ENCODE measurements around the gene ATP1B3.

The ATP1B3 gene

DNA sequence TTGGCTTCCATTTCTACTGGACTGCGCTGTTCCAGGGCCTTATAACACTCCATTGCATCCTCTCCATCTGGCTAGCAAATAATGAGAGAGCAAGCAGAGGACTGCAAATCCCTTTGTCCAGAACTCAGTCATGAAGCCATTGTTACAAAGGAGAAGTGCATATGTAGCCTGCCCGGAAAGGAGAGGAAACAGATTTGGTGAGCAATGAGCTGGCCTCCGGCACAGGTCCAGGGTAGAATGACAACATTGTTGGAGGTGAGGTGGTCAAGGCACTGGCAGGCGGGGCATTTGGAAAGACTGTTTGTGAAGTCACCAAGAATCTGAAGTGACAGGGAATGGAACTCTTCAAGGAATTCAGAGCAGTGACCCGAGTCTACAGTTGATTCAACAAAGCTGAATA is 25.0 kb upstream of the ATP1B3 start:
- Mint-ChIP-seq H3K9me3 (no peaks in the 10 kb centered on the region), H3K36me3 (ENCODE audit: low read depth) (no peaks in the 10 kb centered on the region), H3K27ac (no peak overlapping the region), H3K4me1 (ENCODE audit: low read depth) (no peaks in the 10 kb centered on the region), H3K4me3 (no peak overlapping the region), H3K27me3 (ENCODE audit: low read depth) (peaks cover 5% of the 10 kb centered on the region)

DNA sequence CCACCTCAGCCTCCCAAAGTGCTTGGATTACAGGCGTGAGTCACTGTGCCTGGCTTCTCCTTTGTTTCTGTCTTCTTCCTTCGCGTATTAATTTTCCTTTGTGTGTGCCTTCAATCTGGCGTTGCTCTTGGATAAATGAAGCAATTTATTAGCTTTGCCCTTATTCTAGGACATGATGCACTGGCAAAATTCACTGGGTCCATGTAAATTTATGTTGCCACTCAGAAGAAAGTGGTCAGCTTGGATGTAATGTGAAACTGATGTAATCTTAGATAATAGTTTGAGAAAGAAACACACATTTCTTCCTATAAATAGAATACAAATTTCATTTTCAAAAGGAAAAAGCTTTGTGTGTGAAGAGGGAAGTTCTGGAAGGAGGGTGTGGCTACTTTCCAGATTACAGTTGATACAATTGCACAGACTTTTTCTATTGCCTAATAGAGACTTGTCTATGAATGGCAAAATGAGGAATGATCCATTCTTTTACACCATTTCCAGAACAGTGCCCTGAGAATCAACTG is 23.3 kb upstream of the ATP1B3 start:
- no peaks in the 10 kb centered on the region for H3K4me1 Mint-ChIP-seq (ENCODE audit: low read depth)
- no peaks in the 10 kb centered on the region for H3K36me3 Mint-ChIP-seq (ENCODE audit: low read depth)
- no peak overlapping the region for H3K27ac Mint-ChIP-seq
- no peaks in the 10 kb centered on the region for H3K9me3 Mint-ChIP-seq
- peaks cover 5% of the 10 kb centered on the region for H3K27me3 Mint-ChIP-seq (ENCODE audit: low read depth)
- H3K4me3 Mint-ChIP-seq: no peak overlapping the region

DNA sequence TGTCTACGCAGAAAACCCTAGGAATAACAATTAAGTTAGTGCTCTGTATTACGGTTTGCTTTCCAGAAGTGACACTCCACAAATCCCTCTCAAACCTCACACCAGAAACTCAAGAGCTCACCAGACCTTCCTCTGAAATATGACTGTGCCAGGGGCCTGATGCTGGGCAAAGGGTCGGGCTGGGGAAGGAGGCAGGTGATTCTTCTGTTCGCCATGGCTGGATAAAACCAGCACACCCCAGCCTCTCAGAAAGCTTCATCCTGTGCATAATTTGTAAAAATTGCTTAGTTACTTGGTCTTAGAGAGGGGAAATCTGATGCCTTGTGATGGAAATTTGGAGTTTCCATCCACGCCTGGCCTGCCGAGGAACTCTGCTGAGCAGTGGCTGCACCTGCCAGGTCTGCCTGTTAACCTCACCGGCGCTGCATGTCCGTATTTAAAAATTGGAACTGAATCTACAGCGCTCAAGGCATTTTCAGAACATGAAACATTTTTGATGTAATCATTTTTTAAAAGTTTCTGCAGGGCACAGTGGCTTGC is 22.7 kb upstream of the ATP1B3 start:
- Mint-ChIP-seq H3K9me3 (no peaks in the 10 kb centered on the region), H3K4me1 (ENCODE audit: low read depth) (no peaks in the 10 kb centered on the region), H3K4me3 (no peak overlapping the region), H3K36me3 (ENCODE audit: low read depth) (no peaks in the 10 kb centered on the region), H3K27me3 (ENCODE audit: low read depth) (peaks cover 5% of the 10 kb centered on the region), H3K27ac (no peak overlapping the region)

DNA sequence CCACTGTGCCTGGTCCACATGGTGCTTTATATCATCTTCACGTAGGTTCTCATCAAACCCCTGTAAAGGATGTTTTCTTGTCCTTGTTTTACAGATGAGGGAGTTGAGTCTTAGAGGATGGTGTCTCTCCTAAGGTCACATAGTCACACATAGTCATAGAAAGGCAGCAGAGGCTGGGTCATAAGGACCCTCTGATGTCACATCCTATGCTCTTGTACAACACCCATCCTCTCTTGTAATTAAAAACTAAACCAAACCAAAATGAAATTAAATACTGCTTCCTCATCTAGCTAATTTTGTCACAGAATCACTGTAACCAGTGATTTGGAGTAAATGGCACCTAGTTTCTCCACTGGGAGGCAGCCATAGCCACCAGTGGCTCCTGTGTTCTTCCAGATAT is 21.8 kb upstream of the ATP1B3 start:
- Mint-ChIP-seq H3K27ac (no peak overlapping the region), H3K27me3 (ENCODE audit: low read depth) (peaks cover under 1% of the 10 kb centered on the region), H3K9me3 (no peaks in the 10 kb centered on the region)

DNA sequence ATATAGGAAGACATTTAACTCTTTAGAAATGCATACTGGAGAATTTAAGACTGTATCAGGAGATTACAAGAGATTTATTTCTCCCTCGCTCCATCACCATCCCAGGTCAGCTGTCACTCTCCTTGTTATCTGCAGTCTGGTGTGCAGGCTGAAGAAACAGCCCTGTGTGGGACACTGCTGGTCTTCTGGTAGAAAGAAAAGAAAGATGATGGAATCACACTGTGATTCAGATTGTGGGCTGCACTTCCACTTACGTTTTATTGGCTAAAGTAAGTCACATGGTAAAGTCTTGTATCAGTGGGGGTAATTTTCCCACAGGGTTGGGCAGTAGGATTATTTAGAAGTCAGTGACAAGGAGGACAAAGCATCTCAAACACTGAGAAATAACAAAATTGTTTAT is 18.1 kb upstream of the ATP1B3 start:
- Mint-ChIP-seq H3K27me3 (ENCODE audit: low read depth) (no peaks in the 10 kb centered on the region), H3K9me3 (no peaks in the 10 kb centered on the region), H3K4me3 (no peak overlapping the region), H3K4me1 (ENCODE audit: low read depth) (peaks cover 3% of the 10 kb centered on the region), H3K27ac (no peak overlapping the region), H3K36me3 (ENCODE audit: low read depth) (no peaks in the 10 kb centered on the region)

More for the DNA sequence above, 21.8 kb upstream of the ATP1B3 start:
- H3K36me3 Mint-ChIP-seq (ENCODE audit: low read depth): no peaks in the 10 kb centered on the region
- H3K4me1 Mint-ChIP-seq (ENCODE audit: low read depth): no peaks in the 10 kb centered on the region
- no peak overlapping the region for H3K4me3 Mint-ChIP-seq

DNA sequence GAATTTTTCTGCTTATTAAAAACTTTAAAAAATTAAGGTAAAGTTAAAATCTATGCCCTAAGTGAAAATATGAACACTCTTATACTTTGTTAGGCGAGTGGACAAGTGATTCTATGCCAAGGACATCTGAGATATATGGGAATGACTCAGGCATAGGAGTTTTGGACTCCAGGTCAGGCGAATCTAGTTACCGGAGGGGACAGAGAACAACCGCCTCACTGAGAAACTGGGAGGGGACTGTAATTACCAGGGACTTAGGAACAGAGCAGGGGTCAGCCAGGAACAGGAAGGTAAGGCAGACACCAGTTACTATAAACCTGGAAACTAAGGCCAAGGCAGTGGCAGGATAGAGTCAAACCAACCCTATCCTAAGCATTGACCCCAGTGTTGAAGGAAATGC is 16.8 kb upstream of the ATP1B3 start:
- H3K4me1 Mint-ChIP-seq (ENCODE audit: low read depth): peaks cover 3% of the 10 kb centered on the region
- peaks cover 4% of the 10 kb centered on the region for H3K27me3 Mint-ChIP-seq (ENCODE audit: low read depth)
- no peak overlapping the region for H3K4me3 Mint-ChIP-seq
- no peaks in the 10 kb centered on the region for H3K36me3 Mint-ChIP-seq (ENCODE audit: low read depth)
- H3K27ac Mint-ChIP-seq: no peak overlapping the region
- H3K9me3 Mint-ChIP-seq: no peaks in the 10 kb centered on the region

DNA sequence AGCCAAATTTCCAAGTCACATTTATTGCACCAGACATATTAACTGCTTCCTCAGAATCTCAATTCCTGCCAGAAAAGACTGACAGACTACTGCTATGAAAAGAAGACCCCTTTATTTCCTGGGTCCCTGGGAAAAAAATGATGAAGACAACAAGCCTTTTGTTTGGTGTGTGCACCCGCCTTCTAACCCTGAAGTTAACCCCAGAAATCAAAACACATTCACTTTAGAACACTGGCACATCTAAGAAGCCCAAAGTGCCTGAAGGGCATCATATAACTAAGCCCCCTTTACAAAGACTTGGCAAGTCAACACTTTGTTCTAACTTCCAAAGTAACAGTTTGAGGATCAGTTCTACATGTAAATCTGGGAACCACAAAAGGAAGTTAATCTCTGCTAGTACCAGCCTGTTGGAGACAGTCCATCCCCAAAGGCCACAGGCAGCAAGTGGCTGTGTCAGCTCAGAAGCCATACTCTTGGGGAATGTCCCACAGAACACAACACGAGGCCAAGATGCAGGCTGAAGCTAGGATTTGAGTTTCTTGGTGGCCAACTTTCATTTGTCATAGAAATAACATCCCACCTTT is 16.3 kb upstream of the ATP1B3 start:
- no peak overlapping the region for H3K27ac Mint-ChIP-seq
- no peak overlapping the region for H3K4me3 Mint-ChIP-seq
- no peaks in the 10 kb centered on the region for H3K9me3 Mint-ChIP-seq
- H3K36me3 Mint-ChIP-seq (ENCODE audit: low read depth): no peaks in the 10 kb centered on the region
- peaks cover 4% of the 10 kb centered on the region for H3K27me3 Mint-ChIP-seq (ENCODE audit: low read depth)
- H3K4me1 Mint-ChIP-seq (ENCODE audit: low read depth): peaks cover 3% of the 10 kb centered on the region

DNA sequence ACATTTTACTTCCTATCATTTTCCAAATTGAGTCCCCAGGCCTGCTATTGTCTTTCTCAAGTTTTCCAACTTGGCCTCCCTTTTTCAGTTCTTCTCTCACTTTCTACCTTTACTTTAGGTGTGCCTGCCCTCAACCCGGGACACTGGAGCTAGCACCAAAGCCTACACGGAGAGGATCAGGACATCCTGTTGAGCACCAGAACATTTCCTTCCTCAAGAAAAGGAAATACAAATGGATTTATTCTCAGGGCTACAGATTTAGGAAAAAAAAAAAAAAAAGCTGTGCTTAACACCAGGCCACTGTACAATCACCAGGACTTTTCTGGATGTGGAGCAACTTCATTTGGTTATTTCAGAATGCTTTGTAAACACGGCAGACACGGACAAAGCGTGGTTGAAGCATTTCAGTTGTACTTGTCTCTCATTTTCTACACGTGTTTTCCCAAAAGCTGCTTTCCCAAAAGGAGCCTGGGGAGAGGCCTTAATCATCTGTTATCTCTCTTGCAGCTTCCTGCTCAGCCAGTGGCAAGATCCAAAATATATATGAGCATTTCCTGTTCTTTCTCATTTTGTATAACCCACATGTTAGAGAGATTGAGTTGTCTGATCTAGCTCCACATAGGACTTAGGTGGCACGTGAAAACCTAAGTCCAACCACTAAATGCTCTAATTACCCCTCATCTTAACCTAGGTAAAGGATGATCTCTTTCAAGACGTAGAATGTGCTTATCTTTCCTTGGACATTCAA is 15.5 kb upstream of the ATP1B3 start:
- Mint-ChIP-seq H3K9me3 (no peaks in the 10 kb centered on the region), H3K4me3 (no peak overlapping the region), H3K27me3 (ENCODE audit: low read depth) (peaks cover 4% of the 10 kb centered on the region), H3K27ac (no peak overlapping the region), H3K36me3 (ENCODE audit: low read depth) (no peaks in the 10 kb centered on the region), H3K4me1 (ENCODE audit: low read depth) (peaks cover 3% of the 10 kb centered on the region)

DNA sequence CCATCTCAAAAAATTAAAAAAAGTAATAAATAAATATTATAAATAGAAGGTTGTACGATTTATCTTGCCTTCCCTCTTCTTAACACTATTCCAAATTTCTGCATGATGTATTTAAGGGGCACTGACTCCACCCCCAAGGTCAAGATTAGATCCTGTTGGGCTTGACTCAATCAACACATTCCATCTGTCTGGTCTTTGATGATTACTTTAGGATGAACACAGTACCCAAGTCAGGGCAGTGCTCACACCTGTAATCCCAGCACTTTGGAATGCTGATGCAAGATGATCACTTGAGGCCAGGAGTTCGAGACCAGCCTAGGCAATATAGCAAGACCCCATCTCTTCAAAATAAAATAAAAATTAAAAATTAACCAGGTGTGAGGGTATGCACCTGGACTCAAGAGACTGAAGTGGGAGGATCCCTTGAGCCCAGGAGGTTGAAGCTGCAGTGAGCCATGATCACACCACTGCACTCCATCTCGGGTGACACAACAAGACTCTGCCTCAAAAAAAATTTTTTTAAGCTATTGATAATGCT is 14.1 kb upstream of the ATP1B3 start:
- Mint-ChIP-seq H3K4me3 (no peak overlapping the region), H3K27me3 (ENCODE audit: low read depth) (peaks cover 4% of the 10 kb centered on the region), H3K4me1 (ENCODE audit: low read depth) (peaks cover 3% of the 10 kb centered on the region), H3K27ac (no peak overlapping the region), H3K9me3 (no peaks in the 10 kb centered on the region), H3K36me3 (ENCODE audit: low read depth) (no peaks in the 10 kb centered on the region)

DNA sequence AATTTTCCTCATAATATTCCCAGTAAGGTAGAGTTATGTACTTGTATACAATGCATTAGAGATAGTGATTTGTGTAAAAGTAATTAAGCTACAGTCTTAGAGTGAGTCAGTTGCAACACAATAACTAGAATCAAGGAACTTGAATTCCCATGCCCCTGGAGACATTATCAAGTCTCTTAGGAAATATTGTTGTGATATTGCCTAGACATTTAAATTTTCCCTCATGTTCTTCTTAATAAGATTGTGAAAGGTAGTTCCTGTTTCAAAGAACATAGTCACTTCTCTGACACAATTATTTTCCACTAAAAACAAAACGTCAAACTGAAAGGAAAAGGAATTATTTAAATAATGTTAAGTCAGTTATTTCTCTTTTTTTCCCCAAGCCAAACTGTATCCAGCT is 13.0 kb upstream of the ATP1B3 start:
- Mint-ChIP-seq H3K36me3 (ENCODE audit: low read depth) (no peaks in the 10 kb centered on the region), H3K4me1 (ENCODE audit: low read depth) (peaks cover 3% of the 10 kb centered on the region), H3K27me3 (ENCODE audit: low read depth) (peaks cover 4% of the 10 kb centered on the region), H3K27ac (no peak overlapping the region), H3K9me3 (no peaks in the 10 kb centered on the region), H3K4me3 (no peak overlapping the region)

DNA sequence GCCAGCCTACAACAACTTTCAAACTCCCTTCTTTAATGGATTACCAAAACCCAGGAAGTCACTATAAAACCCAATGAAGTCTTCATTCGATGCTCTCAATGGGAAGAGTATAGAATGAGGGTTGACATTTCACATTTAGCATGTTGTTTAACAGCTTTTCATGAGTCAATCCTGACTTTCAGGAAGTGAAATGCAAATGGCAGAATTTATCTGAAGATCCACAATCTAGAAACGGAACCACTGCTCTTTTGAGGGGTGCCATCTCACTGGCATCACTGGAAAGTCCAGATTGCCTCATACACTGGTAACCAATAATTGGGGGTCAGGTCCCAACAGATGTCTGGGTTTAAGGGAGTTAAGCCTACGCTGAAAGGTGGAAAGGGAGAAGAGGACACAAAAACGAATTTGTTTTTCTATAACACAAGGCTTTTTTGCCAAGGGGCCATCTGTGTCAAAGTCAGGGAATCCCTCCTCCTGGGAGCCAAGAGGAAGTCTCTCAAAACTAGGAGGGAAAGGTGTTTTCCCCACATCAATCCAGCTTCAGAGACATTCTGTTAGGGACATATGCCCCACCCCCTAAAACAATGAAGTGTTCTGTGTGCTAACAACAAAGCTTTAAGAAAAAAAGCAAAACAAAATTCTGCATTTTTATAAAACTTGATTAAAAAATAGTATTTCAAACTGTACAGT is 12.0 kb upstream of the ATP1B3 start:
- Mint-ChIP-seq H3K27me3 (ENCODE audit: low read depth) (peaks cover 4% of the 10 kb centered on the region), H3K9me3 (no peaks in the 10 kb centered on the region), H3K27ac (no peak overlapping the region), H3K4me3 (no peak overlapping the region), H3K36me3 (ENCODE audit: low read depth) (no peaks in the 10 kb centered on the region), H3K4me1 (ENCODE audit: low read depth) (peaks cover 3% of the 10 kb centered on the region)

DNA sequence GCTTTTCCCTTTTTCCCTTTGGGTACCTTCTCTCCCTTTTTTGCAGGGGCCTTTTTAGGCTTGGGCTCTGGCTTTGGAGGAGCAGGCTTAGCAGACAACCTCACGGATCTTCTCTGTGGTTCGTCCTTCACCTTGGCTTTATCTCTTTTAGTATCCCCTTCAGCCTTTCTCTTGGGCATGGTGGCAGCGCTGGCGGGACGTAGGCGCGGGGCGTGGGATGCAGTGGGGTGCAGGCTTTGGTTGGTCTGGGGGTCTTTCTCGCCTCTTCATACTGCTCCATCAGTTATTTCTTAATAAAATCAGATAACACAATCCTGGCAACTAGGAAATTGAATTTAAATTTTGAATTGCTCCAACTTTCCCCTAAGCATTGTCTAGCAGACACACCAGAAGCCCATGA is 11.3 kb upstream of the ATP1B3 start:
- Mint-ChIP-seq H3K9me3 (no peaks in the 10 kb centered on the region), H3K27ac (no peak overlapping the region), H3K27me3 (ENCODE audit: low read depth) (peaks cover 4% of the 10 kb centered on the region), H3K4me3 (no peak overlapping the region), H3K36me3 (ENCODE audit: low read depth) (no peaks in the 10 kb centered on the region), H3K4me1 (ENCODE audit: low read depth) (peaks cover 3% of the 10 kb centered on the region)

DNA sequence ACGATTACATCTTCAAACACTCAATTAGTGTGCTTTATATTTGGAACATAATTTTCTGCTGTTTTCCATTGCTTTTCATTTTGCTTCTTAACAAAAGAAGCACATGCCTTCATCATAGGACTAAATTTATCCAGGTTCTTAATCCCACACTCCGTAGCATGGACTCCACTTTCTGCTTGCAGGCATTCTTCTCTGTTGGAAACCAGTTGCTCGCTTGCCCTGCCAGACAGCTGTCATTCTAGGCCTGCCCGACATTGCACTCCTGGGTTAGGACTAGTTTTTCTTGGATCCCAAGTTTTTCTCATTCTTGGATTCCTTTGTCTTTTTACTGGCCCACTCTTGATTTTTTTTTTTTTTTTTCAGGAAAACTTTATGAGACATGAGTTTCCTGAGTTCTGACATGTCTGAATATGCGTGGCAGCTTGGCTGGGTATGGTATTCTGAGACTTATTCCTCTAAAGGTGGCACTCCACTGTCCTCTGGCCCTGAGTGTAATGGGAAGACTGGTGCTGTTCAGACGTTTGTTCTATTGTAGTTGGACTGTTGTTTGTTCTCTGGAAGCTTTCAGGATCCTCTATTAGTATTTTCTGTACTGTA is 6.3 kb upstream of the ATP1B3 start:
- no peak overlapping the region for H3K27ac Mint-ChIP-seq
- no peak overlapping the region for H3K4me3 Mint-ChIP-seq
- no peaks in the 10 kb centered on the region for H3K27me3 Mint-ChIP-seq (ENCODE audit: low read depth)
- no peaks in the 10 kb centered on the region for H3K9me3 Mint-ChIP-seq
- H3K4me1 Mint-ChIP-seq (ENCODE audit: low read depth): peaks cover 2% of the 10 kb centered on the region
- no peaks in the 10 kb centered on the region for H3K36me3 Mint-ChIP-seq (ENCODE audit: low read depth)

DNA sequence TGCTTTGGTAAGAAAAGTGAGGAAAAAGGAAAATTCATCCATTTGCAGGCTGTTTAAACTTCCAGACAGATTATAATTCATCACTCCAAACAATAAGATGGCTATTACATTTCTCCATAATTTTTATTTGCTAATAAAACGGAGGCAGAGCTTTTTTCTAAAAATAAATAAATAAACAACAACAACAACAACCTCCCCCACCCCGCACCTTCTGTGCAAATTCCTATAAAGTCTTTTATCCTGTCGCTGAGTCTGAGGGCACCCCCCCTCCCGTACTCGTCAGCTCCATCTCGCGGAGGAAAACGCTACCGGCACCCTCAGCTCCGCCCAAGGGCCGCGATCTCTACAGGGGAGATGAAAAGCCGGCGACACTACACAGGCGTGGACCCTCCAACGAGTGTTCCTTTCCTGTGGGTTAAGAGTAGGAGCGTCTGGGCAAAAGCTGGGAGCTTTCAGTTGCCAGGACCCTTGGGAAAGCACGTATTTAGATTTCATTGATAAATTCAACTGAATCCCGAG is 1.0 kb upstream of the ATP1B3 start:
- peak overlapping the region; percentile 87 for H3K27ac Mint-ChIP-seq
- H3K36me3 Mint-ChIP-seq (ENCODE audit: low read depth): peaks cover 2% of the 10 kb centered on the region
- peak overlapping the region; percentile 87 for H3K4me3 Mint-ChIP-seq
- no peaks in the 10 kb centered on the region for H3K27me3 Mint-ChIP-seq (ENCODE audit: low read depth)
- peaks cover 24% of the 10 kb centered on the region for H3K4me1 Mint-ChIP-seq (ENCODE audit: low read depth)
- H3K9me3 Mint-ChIP-seq: no peaks in the 10 kb centered on the region
